Inflammatory macrophage treated with lipopolysaccharide for 1 hour (primary cell): ENCODE data around the gene CBX2.
A peak's percentile ranks its signal among the peaks of the same experiment; 100 is the strongest.

Experiments used
- DNase-seq, 2 donors: peaks; one replicate each; pipeline ENCODE4 v3.0.0-alpha.2; 2020 to 2022

CBX2 gene

DNA sequence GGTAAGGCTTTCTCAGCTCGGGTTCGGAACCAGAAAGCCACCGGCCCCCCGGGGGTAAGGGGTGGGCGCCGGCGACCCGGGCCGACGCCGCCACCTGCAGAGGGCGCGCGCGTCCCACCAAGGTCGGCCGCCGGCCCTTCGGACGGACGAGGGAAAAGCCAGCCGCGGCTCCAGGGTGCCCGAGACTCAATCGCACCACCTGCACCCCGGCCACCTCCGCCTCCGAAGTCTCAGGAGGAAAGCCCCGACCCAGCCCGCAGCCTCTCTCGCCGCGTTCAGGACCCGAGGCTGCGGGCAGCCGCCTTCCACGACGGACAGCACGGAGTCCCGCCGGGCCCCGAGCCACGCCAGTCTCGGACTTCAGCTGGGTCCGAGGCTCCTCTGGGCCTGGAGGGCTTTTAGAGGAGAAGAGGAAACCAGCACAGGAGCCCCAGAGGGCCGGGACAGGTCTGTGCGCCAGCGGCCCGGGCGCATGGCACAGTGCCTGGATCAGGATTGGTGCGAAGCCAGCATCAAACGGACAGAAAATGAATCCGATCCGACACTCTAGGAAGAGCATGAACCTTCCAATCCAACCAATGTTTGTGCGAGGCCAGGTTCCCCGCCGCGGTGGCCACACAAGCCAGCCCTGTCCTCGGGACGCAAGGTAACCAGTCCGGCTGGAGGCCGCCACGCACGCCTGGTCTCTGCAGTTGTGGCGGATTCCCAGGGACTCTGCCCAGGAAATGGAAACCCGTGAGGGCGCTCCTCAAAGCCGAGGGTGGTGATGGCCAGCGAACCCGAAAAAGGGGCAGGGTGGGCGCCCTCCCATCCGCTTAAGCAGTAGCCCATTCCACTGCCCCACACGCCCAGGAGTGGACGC is 12.2 kb downstream of the CBX2 start:
- peak in 1 of 2 donors; percentile 48 for DNase-seq

DNA sequence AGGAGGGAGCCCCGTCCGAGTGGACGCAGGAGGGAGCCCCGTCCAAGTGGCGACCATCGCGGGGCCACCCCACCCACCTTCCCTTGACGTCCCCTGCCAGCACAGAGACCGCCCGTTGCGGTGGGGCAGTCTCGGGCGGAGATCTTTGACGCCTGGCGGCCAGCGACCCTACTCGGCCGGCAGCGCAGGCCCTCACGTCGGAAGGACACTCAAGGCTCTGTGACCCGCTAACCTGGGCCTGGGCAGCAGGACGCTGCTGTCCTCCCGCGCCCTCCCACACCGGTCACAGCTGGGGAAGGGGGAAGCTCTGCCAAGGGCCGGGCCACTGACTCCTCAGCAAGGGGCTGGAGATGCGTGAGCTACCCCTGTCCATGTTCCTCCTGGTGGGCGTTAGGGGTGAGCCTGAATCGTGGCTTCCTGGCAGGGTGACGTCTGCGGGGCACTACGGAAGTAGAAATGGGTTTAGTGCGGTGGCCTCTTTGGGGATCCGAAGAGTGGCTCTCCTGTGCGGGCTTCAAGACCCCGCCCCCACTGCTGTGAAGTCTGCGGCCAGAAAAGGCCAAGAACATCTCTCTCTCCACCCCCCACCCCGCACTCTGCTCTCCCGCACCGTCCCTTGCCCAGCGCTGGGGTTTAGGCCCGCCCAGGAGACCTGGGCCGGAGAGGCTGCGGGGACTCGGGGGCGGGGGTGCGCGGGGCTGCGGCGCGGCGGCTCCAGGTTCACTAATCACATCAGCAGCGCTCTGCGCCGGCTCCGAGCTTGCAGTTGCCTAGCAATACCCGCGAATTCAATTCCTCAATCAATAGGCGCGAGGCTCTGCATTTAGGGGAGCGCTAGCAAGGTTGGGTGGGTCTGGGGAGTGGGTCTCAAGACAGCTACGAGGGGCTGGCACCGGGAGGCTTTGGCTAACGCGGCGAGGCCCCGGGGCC is 13.1 kb downstream of the CBX2 start:
- no peak for DNase-seq

DNA sequence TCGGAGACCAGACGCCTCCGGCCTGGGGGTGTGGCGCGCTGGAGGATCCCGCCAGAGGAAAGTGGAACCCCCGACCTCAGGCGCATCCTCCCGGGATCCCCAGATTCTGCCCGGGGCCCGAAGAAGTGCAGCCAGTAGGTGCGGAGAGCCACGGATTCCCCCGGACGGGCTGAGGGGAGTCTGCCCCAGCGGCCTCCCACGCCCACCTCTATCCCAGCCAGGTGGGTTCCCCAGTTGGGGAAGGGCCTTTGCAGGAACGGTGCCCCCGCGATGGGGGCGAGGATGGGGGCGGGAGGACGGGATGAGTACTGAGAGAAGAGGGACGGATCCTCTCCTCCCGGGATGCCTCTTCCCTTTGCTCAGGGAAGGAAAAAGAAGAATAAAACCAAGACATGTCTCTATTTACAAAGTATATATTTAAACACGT is 13.8 kb downstream of the CBX2 start:
- no peak for DNase-seq

- DNase-seq = no peak
Observed at GRCh38 chr17:79792341-79792871, 14.5 kb downstream of the CBX2 start.

DNA sequence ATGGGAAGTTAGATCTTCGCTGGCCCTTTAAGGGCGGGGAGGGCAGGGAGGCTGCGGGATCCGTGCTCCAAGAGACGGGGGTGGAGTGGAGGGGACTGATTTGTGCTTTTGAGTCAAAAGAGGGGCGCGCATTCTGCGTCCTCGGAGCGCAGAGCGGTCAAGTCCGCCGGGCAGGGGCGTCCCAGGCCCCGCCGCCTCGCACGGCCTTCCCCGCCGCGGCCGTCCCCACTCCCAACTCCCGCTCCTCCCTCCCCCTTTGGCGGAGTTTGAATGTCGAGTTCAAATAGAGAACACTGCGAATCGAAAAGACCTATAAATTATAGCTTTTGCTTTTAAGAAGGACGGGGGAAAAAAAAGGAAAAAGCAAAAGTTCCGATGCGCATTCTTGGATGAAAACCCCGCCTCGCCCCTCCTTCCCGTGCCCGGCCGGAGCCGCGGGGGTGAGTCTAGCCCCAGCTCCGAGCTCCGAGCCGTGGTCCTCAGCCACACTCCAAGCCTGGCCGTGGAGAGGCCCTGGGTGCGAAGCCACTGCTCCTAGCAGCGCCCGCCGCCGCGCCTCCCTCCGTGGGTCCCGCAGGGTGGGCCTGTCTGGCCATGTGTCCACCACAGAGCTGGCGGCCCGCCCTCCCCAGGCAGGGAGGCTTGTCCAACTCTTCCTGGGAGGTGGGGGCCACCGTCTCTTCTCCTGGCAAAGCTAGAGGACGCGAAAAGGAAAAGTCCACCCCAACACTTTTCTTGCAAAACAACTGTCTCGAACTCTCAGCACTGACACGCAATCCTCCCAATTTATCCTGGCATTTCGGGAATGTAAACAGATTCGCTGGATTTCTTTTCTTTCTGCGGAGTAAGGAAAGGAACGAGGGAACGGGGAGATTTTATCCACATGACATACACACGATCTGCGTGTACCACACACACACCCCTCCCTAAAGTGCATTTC is 15.3 kb downstream of the CBX2 start:
- no peak for DNase-seq

- DNase-seq = no peak
Observed at GRCh38 chr17:79793924-79794304, 16.0 kb downstream of the CBX2 start.

DNA sequence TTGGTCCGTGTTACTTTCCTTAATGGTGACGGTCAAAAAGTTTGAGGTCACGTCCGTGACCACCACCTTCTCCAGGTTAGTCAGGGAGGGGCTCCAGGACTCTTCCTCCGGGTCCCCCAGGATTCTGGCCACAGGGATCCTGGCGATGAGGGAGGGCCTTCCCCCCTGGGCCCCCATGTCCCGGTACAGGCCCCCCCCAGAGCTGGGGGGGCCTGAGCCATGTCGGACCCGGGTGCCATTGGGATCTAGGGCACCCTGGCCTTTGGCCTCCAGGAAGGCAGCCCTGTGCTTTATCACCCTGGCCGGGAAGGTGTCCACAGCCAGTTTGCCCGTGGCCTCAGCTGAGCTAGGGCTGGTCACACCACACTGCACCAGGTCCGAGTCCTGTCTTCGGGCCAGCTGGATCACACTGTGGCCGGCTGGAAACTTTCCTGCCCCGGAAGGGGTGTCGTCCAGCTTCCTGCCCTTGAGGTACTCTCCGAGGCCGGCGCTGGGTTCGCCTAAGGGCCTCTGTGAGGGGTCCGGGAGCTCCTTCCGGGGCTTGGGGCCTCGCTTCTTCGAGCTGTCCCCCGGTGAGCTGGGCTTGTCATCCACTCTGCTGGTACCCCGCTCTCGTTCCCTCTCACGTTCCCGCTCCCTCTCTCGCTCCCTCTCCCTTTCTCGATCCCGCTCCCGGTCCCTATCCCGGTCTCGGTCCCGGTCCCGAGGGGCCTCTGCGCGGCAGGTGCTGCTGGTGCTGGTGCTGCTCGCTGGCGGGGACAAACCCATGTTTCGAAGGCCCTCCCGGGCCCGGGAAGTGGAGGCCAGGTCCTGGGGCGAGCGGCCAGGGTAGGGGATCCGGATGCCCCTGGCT is 16.9 kb downstream of the CBX2 start:
- DNase-seq = no peak

- no peak for DNase-seq
Observed at GRCh38 chr17:79795795-79796443, 18.0 kb downstream of the CBX2 start.

GRCh38 chr17:79796444-79796762 is 18.5 kb downstream of the CBX2 start:
- DNase-seq = no peak

- DNase-seq = peak; percentile 99 to 100
Observed at GRCh38 chr17:79796763-79797491, 19.0 kb downstream of the CBX2 start, which contains the start of gene CBX8. CBX8 (minus strand) TSS chr17:79797077; CDS start chr17:79796998, 79 bp downstream.

DNA sequence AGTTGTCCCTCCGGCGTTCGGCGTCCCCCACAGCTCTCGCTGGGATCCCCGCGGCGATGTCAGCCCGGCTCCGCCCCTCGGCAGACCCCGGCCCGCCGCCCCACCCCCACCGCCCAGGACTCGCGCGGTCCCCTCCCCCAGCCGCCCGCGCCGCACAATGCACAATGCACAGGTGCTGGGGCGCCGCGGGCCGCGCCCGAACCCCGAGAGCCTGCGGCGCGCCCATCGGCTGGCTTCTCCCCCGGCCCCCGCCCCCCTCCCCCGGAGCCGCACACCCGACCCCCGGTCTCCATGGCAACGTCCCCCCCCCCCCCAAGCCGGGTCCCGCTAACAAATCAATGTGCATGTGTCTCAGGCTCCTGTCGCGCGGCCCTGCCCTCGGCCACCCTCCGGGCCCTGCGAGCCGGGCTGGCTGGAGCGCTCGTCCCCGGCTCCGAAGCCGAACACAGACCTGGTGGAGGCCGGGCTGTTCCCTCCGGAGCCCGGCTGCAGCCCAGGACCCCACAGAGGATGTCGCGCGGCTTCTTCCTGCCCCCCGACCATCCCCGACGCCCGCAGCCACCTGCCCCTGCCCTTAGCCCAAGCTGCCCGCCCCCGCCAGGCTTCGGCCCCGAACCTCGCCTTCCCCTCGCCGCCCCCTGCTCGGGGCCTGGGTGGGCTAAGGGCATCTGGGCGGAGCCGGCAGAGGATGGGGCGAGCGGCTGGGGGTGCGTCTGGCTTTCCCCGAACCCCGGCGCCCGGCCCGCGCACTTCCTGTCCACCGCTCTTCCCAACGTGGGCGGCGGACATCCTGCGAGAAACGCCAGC is 19.7 kb downstream of the CBX2 start:
- DNase-seq = no peak

GRCh38 chr17:79798299-79799173 is 20.6 kb downstream of the CBX2 start:
- no peak for DNase-seq

GRCh38 chr17:79799174-79799537 is 21.2 kb downstream of the CBX2 start:
- DNase-seq = no peak

GRCh38 chr17:79799538-79800324 is 21.8 kb downstream of the CBX2 start:
- no peak for DNase-seq

DNA sequence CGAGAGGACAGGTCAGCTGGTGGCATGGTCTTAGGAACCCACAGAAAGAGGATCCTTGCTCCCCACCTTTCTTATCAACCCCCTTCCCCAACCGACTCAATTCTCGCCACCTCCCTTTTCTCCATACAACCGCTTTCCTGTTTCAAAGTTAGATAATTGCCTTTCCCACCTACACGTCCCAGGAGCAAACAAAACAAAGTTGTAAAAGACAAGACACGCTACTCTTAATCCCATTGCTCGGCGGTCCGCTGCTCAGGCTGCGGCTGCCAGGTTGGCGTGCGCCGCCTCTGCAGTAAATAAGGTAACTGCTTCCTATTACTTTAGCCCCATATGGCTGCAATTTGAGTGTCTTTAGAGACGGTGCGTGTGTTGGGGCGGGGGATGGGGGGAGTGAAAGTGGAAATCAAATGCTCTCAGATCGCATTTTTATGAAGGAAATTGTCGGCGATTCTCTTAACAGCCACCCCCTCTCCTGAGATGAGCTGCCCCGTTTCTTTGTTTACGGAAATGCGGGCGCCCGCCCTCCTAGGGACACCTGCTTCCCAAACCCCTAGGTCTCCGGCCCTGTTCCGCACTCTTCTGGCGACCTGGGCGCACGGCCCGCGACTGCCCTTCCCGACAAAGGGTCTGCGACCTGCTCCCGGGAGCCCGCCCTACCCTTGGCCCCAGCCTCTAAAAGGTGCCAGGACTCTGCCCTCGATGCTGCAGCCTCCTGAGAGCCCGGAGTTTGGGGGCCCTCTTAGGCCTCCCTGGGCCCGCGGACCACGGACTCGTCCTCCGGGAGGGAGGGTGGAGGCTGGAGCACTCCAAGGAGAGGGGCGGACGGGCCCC is 22.6 kb downstream of the CBX2 start:
- DNase-seq = peak in 1 of 2 donors; percentile 36
